HL-60/S4 treated with phorbol 12-myristate 13-acetate at 8.2 ng/mL for 4 days and 3 days (cell line): Measurements from ENCODE around the gene UBE3B.
"Not testable (repeated sequence)": the region's sequence is repeated elsewhere in the genome, so short reads cannot be mapped to it uniquely, and the experiment has no call there.

ENCODE experiments used
- in situ Hi-C: fragments of 300-500 bp; cut with MboI; formaldehyde crosslinking; loops from 2 replicates; pipeline ENCODE4 v1.15.0; 2022; ENCODE audit warnings: low sequenced_read_pairs

UBE3B gene

DNA sequence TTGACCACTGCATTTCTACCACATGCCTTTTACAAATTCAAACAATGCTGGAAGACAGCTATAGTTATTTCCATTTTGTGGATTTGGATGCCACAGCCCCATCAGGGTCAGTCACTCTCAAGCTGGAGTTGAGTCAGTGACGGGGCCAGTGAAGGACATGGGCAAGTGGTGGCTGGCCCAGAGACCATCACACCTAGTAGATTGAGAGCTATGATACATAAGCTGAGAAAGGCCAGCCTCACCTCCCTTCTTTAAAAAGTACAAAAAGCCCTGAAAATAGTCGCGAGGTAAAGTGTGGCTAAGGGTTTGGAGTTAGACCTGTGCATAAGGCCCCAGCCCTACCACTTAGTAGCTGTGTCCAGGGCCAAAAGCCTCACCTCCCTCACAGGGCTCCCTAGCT lies 4.4 kb upstream of the UBE3B start:
- in situ Hi-C loops = no loop called here

DNA sequence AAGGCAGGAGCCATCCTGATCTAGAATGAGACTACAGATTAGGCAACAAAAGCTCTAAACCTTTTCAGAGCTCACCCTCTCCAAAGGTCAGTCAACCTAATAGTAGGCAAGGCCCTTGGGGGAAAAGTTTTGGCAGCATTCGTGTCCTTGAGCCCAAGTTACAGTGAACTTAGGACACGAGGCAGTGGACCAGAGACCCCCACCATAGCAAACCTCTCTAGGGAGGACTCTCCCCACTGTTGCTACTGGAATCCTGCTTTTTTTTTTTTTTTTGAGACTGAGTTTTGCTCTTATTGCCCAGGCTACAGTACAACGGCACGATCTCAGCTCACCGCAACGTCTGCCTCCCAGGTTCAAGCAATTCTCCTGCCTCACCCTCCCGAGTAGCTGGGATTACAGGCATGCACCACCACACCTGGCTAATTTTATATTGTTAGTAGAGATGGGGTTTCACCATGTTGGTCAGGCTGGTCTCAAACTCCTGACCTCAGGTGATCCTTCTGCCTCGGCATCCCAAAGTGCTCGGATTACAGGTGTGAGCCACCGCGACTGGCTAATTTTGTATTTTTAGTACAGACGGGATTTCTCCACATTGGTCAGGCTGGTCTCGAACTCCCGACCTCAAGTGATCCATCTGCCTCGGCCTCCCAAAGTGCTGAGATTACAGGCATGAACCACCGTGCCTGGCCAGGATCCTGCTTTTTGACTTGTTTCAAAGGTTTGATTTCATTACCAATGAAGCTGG lies 3.7 kb upstream of the UBE3B start:
- in situ Hi-C loops = not testable (repeated sequence)

DNA sequence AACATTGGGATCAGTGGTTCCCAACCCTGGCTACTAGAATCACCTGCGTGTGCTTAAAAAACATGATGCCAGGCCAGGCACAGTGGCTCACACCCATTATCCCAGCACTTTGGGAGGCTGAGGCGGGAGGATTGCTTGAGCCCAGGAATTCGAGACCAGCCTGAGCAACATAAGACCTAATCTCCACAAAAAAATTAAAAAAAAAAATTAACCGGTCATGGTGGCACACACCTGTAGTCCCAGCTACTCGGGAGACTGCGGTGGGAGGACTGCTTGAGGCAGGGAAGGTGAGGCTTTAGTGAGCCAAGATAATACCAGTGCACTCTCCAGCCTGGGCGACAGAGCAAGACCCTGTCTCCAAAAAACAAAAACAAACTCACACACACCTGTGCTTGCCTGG lies 2.3 kb upstream of the UBE3B start:
- in situ Hi-C loops = no loop called here

DNA sequence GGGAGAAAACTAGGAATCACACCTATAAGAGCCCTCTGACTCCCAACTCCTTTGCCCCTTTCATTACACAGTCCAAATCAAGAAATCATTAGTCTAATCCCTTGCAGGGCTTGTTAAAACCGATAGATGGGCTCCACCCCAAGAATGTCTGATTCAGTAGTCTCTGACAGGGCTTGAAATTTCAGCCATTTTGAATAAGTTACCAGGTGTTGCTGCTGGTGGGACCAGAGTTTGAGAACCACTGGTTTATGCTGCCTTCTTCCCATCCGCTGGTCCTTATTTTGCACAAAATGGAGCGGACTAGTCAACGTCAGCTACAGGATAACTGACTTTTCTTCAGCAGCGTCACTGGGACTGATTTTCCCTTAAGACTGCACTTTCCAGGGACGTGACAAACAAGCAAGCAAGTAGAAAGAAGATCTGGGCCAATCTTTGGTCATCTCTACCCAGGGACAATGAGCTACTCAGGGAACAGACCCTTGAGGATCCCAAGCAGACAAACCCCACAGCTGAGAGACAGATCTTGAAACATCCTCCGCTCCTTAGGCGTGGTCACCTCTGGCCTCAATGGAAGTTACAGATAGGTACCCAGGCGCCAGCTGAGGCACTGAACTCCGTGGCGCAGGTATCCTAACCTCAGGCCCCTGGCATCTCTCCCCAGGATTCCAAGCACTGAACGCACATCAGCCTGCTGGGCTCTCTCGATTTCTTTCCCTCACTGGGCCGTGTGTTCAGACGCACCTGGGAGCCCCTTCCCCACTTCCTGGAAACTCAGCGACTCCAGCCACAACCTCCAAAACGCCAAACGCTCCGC lies 1.2 kb upstream of the UBE3B start:
- in situ Hi-C loops = no loop called here

DNA sequence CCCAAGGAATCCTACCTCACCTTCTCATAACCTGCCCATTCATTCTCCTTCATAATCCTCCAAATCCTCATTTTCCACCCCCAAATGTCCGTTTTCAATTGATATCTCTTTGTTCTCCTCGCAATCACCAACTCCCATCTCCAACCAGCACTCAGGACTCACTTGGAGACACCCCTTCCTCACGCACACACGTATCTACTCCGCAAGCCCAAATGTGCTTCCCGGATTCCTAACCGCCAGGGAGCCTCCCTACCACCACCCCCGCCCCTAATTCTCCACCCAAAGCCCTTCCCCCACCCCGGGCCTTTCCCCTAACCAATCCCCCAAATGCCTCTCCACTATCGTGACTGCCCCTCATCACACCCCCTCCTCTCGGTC lies 638 bp upstream of the UBE3B start:
- in situ Hi-C loops = no loop called here

DNA sequence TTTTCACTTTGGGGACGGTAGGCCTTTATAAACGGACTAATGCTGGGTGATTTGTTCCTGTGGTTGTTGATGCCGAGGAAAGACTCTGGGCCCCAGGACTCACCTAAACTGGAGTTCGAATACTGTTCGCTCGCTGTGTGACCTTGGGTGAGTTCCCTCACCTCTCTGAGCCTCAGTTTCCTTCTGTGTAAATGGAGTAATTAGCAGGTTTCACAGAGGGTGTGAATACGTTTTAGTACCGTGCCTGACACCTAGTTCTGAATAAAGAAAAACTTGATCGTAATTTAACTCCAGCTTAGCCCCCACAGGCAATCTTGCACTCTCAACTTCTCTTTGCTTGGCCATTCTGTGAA lies 505 bp downstream of the UBE3B start:
- in situ Hi-C loops = no loop called here

DNA sequence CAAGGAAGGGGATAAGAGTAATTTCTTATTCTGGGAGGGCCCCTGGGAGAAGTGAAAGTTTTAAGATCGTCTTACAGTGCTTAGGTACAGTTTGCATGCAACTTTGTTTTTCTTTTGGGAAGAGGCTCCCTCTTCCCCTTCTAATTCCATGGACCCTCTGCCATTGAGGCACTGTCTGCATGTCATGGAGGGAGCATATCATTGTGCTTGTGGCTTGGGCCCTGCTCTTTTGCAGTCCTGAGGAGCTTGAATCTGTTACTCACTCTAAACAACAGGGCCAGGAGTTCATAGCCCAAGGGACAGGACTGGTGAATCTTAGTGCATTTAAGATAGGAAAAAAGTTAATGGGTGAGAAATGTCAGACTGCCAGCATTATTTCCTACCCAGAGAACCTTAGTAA lies 2.3 kb downstream of the UBE3B start:
- in situ Hi-C loops = no loop called here

DNA sequence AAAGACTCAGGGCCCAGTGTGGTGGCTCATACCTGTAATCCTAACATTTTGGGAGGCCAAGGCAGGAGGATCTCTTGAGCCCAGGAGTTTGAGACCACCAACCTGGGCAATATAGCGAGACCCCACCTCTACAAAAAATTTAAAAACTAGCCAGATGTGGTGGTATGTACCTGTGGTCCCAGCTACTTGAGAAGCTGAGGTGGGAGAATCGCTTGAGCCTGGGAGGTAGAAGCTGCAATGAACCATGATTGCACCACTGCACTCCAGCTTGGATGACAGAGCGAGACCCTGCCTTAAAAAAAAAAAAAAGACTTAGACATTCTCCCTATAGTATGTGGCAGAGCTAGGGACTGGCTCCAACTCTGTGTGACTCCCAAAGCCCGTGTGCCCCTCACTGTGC lies 2.9 kb downstream of the UBE3B start:
- in situ Hi-C loops = no loop called here

DNA sequence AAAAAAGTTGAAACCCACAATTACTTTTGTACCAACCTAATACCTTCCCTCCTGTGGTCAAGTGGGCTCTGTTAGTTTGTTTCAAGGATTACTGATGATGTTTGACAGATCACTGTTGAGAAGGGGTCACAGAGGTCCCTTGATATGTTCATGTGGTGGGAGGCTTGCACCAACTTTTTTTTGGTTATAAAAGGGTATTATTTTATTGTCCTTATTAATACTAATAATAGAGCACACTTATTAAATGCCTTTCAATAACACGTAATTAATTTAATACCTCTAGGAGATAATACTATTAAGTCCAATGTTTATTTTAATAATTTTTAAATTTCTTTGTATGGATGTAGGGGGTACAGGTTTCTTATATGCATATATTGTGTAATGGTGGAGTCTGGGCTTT lies 4.4 kb downstream of the UBE3B start:
- in situ Hi-C loops = no loop called here

DNA sequence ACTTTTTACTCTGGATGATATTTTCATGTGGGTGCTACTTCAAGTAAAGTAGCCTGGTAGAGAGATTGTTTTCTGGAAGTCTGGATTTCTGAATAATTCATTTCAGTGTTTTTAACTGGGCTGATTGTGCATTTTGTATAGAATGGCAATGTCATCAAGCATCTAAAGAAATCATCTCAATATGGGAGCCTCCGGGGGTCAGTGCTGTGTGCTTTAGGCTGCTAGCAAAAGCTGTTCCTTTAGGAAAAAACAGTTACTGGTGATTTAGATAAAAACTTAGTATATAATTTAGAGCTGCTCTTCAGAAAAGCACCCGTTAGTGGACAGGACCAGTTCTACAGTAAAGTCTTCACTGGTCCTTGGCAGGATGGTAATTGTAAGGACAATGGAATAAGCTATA lies 5.1 kb downstream of the UBE3B start:
- in situ Hi-C loops = no loop called here

DNA sequence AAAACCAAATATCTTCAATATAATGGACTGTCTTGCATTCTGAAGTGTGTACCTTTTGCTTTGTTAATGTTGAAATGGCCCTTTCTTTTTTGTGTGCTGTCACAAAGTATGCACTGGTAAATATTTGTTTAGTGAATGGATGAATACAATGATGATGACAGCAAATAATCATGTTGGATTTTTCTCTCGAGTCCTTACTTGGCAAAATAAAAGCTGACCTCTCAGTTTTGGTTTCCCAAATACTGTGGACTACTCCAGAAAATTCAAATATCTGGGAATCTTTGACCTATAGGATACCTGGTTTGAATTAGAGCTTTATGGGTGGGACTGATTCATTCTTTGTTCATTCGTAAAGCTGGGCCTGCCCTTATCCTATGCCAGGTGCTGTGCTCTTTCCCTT lies 5.5 kb downstream of the UBE3B start:
- in situ Hi-C loops = no loop called here

DNA sequence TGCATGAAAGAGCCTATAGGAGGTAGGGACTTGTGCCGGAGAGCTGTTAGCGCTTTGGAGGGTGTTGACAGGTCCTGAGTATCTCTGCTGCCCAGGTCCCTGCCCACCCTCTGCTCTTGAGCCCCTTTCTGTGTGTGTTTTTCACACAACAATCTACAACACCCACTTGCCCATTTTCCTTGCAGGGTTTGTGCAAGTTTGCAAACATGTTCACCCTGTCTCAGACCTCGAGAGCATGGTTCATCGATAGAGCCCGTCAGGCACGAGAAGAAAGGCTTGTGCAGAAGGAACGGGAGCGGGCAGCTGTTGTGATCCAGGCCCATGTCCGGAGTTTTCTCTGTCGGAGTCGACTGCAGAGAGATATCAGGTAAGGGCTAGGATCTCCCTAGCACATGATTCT lies 5.9 kb downstream of the UBE3B start:
- in situ Hi-C loops = no loop called here

DNA sequence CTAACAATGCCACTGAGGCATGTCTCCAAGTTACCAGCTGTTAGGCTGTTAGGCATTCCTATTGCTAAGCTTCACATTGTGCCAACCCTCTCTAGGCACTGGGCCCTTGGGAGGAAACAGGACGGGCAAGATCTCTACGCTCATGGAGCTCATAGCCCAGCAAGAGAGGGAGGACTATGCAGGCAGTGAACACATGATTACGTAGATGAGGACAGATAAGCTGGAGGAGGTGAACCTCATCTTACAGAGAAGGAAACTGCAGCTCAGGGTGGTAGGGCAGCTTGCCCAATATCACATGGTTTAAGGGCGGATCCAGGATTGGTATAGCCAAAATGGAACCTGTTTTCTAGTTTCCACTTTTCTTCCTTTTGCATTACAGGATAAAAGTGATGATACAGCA lies 7.8 kb downstream of the UBE3B start:
- in situ Hi-C loops = no loop called here

DNA sequence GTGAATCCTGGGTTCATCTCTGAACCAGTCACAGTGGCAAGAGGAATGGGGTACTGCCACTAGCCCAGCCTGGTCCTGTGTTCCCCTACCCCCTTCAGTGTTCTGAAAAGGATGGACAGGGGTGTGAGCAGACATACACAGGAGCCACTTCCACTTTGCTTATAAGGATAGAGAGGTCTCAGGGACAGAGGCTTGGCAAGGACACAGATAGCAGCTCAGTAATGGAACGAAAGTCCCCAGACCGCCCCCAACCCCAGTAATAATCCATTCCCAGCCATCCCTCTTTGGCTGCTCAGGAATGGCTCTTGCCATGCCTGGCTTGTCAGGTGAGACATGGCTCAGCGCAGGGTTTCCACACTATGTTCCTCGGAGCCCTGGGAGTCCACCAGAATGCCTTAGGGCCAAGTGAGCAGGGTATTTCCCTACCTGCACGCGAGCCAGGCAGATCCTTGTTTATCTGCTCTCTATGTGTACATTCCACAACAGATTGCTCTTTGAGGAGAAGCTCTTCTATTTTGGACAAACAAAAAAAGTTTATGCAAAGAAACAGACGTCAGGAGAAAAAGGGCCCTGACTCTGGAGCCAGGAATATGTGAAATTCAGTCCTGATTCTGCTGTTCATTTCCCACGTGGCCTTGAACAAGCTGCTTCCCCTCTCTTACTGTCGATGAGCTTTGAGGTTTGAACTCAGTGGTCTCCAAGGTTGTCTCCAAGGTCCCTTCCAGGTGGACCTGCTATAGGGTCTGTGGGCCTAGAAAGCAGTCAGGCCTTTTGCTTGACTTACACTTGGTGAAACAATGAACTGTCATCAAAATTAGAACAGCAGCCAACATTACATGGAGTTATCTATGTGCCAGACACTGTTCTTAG lies 10.0 kb downstream of the UBE3B start:
- in situ Hi-C loops = no loop called here

DNA sequence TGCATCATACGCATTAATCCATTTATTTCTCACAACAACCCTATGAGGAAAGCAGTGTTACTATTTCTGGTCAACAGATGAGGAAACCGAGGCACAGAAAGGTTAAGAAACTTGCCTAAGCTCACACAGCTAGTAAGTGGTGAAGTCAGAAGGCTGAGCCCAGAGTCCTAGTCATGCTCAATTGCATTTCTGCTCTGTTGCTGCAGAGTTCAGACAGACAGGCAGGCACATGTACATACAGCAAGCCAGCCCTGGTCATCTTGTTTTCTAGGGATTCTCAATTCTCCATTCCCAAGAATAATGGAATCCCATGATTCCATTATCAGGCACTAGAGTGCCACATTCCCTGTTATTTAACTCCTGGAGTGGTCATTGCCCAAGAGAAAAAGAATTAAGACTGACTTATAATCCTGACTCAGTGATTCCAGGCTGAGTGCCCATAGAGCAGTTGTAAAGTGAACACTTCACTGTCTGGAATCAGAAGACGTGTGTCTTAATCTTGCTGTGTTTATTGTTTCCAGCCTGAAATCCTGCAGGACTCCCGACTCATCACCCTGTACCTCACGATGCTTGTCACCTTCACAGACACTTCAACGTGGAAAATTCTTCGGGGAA lies 10.7 kb downstream of the UBE3B start:
- in situ Hi-C loops = no loop called here

DNA sequence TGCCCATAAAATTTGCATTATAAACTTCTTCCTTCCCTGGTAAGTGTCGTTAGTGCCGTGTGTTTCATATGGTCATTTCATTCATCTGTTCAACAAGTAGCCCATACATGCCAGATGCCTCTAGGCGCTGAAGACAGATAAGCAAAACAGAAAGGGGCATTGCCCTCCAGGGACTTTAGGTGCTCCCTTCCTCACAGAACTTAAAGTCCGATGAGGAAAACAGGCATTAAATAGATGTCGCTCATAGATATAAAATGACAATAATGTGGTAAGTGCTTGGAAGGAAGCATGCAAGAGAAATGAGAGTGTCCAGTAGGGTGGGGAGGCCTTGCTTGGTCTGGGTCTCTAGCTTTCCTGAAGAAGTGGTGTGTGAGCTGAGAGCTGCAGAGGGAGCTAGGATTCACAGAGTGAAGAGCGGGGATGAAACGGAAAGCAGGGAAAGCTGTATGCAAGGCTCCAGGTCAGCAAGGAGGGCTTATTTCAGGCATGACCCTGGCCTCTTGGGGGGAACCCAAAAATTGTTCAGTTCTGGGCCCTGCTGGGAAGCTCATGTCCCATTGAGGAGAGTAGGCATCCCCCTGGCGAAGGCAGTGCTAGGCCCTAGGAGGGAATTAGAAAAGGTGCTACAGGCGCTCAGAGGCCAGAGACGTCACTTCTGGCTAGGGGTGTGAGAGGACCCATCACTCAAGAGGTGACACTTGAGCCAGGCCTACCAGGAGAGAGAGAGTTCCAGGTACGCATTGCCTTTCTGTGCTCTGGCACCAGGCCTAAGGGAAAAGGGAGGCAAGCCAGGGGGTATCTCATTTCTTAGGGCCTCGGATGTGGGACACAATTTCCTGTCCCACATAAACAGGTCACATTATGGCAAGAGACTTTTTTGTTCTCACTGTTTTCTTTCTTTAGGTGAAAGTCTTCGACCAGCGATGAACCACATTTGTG lies 11.9 kb downstream of the UBE3B start:
- in situ Hi-C loops = no loop called here

DNA sequence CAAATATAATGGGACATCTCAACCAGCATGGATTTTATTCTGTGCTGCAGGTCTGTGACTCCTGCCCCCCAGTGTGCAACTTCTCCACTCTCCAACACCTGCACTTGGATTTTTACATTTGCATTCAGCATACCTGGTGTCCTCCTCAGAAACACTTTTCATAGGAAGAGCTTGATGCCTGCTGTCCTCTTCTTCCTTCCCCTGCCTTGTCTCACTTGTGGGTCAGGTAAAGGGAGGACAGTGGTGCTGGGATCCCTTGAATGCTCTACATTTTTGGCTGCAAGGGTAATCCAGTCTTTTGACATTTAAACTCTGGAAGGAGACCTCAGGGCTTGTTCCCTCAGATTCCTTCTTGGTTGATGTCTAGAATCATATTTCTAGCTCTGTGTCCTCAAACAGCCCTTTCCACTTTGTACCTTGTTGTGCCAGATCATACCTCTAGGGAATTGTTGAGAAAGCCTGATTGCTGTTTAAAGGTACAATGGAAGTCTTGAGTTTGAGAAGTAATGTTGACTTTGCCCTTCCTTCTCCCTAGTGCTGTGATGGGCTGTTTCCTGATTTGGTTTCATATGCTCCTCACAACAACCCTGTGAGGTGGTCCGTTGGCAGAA lies 12.6 kb downstream of the UBE3B start:
- in situ Hi-C loops = no loop called here

DNA sequence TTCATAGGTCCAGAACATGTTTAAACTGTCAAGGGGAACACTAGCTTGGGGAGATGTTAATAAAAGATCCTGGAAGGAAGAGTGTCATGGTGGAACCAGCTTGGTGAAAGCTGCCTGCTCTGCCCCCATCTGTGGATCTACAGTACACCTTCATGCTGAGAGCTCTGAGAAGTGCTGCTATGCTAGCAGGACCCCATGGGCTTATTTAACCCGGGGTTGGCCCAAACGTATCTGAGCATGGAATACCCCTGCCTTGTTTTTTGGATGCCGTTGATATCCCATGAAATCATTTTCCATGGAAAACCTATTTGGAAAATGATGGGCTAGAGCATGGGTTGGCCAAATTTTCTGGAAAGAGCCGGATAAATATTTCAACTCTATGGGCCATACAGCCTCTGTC lies 14.2 kb downstream of the UBE3B start:
- in situ Hi-C loops = no loop called here

DNA sequence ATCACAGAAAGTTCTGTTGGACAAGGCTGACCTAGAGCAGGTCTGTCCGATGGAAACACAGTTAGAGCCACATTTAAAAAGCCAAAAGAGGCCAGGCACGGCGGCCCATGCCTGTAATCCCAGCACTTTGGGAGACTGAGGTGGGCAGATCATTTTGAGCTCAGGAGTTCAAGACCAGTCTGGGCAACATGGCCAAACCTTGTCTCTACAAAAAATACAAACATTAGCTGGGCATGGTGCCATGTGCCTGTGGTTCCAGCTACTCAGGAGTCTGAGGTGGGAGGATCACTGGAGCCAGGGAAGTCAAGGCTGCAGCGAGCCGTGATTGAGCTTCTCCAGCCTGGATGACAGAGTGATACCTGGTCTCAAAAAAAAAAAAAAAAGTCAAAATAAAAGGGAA lies 14.9 kb downstream of the UBE3B start:
- in situ Hi-C loops = no loop called here

DNA sequence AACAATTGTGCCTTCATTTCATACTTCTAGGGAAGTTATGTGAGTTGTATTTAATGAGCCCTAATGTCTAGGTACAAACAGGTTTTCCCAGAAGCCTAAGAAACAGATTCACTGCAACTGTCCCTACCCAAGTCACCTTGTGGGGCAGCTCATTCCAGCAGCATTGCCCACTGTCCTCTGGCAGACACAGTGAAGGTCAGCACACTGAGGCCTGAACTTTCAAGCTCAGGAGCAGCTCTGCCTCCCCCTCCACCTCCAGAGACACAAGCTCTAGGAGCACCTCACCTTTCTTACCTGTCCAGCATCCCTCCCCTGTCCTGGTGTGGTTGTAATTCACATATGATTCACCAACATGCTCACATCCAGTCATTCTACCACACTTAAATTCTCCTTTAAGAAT lies 15.7 kb downstream of the UBE3B start:
- in situ Hi-C loops = no loop called here
